Activated CD4-positive, alpha-beta T cell treated with anti-CD3 and anti-CD28 coated beads, Interleukin-2, Interleukin-6, amounts not matched to agents 100 ng/mL and 50 ng/mL, durations not matched to agents 16 hours and 8 hours (primary cell): ENCODE results near the gene FOXO3.
"Not testable (repeated sequence)": the region's sequence is repeated elsewhere in the genome, so short reads cannot be mapped to it uniquely, and the experiment has no call there.

Experiments
- DNase-seq: peaks from one replicate; pipeline ENCODE4 v3.0.0-alpha.2; 2020

Gene FOXO3

DNA sequence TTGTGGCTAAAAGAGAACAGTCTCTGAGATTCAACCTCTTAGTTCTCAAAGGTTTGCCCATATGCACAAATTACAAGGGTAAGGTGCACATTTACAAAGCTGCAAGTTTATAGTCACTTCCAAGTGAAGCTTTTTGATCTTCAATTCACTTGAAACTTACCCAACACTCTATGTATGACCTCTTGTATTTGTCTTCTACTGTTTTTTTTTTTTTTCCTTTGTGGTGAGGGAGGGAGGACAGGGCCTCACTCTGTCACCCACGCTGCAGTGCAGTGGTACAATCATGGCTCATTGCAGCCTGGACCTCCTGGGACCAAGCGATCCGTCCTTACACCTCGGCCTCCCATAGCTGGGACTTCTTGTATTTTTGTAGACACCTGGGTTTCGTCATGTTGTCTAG lies 4.5 kb upstream of the FOXO3 start:
- no peak for DNase-seq

DNA sequence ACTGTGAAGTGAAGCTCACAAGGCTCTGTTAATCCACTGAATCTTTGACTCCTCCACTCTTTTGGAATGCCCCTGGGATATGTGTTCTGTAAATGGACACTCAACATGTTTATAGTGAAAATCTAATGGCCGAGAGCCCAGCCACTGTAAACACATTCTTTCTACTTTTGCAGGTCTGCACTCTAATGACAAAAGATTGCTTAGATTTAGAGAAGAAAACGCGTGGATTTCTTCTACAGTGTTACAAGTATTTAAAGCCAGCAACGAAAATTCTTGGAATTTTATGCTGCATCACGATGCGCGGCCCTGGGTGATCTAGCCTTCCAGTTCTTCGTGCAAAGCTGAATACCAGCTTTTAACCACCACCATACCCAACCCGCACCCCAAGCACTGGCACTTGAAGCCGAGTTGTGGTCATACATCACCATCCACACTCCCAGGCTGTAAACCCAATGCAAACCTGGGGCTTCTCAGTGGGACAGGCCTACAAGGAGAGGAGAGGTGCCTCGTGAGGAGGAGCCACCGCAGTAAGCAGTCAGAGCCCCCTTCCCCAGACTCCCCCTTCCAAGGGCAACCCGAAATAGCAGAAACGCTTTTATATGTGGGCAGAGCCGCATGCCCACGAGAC lies 3.7 kb upstream of the FOXO3 start:
- no peak for DNase-seq

DNA sequence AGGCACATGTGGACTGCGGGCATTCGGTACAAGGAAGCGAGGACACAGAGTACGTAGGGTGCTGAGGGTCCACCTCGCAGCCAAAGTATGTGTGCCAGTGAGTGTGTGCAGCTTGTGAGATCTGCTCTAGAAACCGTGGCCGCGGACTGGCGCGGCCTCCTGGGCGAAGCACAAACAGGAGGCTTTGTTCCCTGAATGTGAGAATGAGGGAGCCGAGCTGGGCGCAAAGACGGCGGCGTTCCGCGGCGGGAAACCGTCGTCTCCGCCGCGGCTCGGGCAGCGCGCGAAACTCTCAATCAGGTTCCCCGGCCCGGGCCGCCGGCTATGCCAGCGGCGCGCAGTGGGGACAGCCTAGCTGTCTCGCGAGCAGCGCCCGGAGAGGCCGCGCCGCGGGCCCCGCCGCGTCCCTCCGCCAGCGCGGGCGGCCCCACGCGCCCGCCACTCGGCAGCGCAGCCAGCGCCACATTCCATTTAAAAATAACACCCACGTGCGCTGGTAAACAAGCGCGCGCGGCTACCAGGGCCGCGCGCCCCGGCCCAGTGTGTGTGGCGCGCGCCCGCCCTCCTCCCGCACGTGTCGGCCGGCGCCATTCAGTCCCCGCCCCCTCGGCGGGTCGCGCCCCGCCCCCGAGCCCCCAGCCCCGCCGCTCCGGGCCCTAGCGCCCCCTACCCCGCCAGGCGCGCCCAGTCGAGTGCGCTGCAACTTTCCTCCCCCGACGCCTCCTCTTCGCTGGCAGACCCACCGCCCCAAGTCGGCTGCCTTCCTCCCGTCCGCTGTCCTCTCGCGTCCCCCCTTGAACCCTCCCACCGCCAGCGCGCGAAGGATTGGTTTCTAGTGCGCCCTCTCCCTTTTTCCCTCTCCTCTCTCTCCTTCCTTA lies 3.0 kb upstream of the FOXO3 start:
- peak; percentile 65 for DNase-seq

DNA sequence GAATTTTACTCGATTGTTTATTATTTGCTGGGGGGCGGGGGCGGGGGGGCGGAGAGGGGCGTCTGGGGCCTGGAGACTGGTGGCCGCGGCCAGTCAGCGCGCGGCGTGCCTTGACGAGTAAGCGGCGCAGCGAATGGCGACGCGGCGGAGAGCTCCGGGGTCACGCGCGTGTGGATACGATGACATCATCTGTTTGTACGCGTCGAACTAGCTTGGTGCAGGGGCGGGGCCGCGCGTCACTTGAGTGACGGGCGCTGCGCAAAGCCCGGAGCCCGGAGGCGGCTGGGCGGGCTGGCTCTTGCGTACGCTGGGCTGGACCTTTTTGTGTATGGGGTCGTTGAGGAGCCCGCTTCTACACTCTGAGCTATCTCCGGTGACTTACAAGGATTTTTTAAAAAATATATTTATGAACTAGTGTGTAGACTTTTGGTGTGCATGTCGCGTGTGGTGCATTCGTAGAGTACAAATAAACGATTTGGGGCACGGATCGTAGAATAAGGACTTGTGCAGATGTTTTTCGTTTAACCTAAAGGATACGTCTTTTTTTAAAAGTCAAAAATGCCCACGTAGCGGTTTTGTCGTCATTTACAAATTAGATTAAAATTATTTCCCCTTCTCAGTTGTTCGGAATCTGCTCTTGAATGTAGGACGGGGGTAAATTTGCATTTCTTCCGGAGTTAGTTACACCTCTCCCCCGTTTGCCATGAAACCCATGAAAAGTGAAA lies 2.2 kb upstream of the FOXO3 start:
- peak; percentile 96 for DNase-seq

DNA sequence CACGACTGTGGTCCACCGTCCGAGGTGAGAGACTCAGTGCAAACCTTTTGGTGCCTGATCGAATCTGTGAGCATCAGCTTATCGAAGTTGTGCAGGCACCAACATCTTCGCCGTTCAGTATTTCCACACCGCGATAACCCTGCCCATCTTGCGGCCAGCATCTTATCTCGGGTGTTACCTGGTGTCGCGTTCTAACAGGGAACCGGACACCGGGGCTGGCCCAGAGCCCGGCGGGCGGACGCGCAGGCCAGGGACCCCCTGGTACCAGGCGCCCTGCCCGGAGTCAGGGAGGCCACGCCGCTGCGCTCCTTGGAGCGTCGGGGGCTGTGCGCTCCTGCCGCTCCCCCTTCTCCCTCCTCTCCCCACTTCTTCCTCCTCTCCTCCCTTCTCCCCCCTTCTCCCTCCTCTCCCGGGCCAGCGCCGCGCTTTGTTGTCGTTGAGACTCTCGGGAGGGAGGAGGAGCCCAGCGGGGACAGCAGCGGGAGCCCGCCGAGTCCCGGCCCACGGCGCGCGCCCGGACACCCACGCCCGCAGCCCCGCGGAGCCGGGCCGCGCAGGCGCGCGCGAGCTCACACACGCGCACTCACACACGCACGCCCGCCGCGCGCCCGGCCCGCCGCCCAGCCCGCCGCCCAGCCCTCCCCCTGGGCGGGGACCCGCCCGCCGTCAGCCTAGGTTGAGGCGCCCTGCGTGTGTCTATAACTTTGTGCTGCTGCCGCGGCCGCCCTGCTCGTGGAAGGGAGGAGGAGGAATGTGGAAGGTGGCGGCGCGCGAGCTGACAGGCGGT lies 1.4 kb upstream of the FOXO3 start:
- peak; percentile 86 for DNase-seq

DNA sequence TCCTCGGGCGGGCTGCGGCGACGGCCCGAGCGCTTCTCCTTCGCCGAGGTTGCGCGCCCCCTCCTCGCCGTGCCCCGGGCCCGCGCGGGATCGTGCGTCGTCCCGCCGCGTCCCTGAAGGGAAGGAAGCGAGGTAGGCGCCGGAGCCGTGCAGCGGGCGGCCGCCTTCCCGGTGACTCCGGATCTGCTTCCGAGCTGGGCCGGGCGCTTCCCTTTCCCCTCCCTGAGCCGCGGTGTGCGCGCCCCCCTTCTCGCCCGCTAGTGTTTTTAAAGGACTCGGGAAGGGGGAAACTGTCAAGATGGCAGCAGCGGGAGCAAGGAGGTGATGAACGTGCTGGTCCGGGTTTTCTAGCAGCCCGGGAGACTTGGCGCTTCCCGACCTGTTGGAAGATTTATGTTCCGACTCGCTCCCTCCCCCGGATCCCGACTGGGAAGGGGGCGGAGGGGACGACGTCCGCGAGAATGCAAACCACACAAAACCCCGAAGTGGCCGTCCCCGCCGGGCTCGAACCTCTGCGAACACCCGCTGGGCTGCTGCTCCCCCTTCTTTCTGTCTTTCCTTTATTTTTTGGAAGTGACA lies 744 bp upstream of the FOXO3 start:
- peak; percentile 7 for DNase-seq

DNA sequence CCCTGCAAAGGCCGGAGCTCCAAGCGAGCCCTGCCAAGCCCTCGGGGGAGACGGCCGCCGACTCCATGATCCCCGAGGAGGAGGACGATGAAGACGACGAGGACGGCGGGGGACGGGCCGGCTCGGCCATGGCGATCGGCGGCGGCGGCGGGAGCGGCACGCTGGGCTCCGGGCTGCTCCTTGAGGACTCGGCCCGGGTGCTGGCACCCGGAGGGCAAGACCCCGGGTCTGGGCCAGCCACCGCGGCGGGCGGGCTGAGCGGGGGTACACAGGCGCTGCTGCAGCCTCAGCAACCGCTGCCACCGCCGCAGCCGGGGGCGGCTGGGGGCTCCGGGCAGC lies 561 bp downstream of the FOXO3 start:
- not testable (repeated sequence) for DNase-seq

DNA sequence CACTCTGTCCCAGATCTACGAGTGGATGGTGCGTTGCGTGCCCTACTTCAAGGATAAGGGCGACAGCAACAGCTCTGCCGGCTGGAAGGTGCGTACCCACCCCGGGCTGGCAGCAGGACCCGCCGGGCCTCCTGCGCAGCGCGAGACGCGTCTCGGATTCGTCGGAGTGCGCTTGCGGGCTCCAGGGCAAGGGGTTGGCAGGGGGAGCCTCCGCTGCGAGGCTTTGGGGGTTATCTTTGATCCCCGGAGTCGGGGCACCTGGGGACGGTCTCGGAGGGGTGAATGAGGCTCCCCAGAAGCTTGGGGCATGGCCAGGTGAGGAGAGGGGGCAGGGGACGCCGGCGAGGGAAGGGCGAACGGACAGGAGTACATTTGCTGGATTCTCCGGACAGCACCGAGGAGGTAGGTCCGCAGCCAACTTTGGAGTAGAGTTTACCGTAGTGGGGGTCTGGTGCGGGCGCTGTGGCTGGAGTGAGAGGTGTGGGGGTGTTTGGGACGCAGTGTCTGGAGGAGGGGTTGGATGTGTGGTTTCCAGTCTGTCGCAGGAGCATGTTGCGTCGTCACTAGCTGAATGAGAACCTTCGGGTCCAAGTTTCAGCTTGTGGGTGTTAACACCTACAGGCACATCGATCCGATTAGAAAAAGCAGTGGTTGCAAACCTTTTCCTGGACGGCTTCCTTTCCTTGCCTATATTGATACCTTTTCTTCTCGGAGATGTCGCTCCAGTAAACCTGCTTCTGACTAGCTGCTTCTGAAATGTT lies 1.2 kb downstream of the FOXO3 start:
- DNase-seq, result no peak

DNA sequence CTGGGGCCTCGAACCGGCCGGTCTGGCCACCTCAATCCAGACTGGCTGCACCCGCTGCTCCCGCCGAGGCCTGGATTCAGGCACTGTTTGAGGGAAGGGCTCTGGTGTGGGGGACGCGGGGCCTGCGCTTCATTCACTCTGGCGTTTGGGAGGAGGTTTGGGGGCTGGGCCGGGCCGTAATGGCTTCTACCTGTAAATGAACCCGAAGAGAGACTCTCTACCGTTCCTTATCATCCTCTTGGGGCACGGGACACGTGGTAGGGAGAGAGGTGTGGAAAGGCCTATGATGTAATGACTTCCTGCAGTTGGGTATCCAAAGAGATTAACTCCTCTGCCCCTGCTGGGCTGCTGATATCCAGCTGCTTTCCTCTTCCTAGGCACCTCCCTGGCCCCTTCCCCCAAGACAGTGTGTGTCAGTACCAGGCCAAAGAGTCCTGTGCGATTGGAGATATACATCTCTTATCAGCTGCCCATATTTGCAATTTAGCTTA lies 1.8 kb downstream of the FOXO3 start:
- no peak for DNase-seq

DNA sequence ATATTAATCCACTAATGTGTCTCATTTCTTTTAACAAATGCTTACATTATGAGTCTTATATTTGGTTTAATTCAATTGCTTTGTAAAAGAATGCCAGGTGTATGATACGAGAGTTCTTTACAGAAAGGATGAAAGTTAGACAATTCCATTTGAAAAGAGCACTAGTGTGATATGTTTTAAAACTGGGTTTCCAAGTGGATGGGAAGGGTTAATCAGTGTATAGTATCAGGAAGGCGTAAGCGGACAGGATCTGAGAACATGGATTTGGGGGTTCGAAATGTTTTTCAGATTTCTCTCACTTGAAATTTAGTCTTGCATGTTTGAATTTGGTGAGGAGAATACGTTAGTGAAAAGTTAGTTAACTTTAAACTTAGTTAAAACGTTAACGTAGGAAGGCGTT lies 2.6 kb downstream of the FOXO3 start:
- DNase-seq, result no peak

DNA sequence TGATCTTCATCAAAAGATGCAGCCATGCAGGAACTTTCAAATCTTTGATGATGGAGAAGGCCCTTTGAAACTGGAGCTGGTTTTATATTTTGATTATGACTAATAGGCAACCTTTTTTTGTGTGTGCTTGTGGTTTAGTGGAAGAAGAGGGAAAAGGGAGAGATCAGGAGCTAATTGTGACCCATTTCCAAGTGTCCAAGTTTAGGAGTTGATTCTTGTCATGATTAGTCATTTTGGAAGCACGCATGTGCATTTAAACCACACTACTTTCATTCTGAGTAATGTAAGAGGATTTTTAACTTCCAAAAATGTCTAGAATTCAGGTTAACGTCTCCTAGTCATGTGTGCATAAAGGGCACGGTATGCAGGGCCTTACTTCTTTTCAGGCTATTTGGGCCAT lies 3.5 kb downstream of the FOXO3 start:
- DNase-seq, result peak; percentile 73

DNA sequence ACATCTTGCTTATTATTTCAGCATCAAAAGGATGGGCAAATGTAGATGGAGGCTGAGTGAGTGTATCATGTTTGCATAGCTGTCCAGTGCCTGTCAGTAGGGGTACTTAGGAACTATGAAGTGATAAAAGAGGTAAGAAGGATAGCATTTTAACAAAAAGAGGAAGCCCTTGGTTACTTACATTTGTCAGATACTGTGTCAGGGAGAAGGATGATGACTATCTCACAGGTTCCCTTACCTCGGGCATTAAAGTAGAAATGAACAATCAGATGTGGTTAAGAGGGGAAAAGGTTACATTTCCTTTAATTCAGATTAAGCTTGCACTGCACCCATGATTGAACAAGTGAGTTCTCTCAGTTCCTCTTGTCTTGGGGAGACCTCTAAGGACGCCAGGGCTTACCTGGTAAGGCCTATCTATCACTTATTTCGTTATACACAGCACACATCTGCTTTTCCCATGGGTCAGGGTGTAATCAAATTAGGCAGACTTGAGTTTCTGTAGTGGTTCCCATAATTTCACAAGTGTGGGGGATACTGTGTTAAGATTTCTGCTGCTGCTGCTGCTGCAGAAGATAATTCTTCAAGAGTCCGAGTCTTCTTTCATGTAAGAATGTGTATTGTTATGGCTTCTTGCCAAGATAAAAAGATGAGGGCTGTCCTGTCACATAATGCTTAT lies 4.5 kb downstream of the FOXO3 start:
- DNase-seq, result peak; percentile 40

DNA sequence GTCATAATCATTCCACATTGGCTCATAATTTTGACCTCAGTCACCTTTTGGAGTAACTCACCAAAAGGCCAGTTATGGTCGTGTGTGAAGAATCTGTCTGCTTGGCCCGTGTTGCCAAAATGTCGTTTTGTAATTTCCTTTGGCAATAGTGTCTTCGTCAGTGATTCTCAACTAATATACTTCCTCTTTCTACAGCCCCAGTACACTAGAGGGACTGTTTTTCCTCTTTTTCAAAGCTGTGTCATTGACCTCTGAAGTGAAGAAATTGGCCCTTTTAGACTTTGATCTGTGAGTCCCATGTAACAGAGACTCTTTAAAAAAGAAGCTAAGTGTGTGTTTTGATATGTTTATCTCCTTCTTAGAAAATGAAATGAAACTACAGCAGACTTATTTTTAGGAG lies 5.2 kb downstream of the FOXO3 start:
- no peak for DNase-seq

DNA sequence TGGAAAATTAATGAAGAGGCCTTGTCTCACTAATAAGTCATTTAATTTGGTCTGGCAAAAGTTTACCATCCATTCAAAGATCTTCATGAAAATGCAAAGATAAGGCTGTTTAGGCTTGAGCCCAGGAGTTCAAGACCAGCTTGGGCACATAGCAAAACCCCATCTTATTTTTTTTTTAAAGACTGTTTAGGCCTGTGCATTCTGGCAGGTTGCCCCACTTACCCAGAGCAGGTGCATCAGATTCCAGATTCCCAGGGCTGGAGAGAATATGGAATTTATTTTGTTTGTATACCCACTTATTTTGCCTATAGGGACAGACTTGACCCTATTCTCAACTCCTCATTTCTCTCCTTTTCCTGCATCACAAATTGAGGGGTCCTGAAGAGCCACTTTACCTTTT lies 5.7 kb downstream of the FOXO3 start:
- DNase-seq, result no peak

DNA sequence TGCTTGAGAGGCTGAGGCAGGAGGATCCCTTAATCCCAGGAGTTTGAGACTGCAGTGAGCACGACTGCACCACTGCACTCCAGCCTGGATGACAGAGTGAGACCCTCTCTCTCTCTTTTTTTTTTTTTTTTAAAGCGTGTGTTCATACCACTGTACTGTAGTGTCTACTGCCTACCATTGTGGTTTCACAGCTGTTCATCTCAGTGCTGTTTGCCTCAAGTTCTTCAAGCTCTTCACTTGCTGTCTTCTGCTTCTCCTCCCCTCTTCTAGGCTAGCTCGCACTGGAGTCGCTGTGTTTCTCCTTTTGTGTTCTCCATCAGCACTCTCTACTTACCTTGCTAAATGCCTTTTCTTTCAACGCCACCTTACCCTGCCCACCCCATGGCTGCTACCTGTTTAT lies 7.4 kb downstream of the FOXO3 start:
- no peak for DNase-seq

DNA sequence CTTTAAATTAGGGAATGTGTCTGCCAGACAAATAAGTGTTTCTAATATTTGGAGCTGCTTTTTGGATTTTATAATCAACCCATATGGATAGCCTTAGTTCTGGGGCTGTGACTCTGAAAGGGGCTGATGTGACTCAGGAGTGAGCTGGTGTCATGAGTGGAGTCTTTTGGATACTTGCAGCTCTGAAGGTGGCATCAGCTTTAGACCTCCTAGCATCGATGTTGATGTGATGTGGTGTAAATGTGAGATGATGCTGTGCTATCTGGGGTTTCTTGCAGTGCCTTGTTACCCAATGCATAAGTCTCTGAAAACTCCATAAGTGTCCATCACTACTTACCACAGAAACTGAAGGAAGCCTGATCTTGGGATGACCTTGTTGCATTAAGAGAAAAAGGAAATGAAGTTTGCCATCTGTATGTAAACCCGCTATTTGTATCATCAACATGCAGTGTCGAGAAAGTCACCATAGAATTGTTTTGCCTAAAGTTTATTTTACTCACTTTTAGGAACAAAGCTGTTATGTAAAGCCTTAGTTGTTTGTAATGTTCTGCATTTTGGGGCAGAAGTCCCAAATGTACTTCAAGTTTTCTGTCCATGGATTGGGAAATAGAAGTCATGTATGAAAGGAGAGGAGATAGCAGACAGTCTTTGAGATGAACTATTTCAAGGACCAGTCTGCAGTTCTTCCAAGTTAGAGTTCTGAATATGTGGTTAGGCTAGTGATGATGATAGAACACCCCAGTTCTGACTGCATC lies 8.0 kb downstream of the FOXO3 start:
- DNase-seq, result no peak

DNA sequence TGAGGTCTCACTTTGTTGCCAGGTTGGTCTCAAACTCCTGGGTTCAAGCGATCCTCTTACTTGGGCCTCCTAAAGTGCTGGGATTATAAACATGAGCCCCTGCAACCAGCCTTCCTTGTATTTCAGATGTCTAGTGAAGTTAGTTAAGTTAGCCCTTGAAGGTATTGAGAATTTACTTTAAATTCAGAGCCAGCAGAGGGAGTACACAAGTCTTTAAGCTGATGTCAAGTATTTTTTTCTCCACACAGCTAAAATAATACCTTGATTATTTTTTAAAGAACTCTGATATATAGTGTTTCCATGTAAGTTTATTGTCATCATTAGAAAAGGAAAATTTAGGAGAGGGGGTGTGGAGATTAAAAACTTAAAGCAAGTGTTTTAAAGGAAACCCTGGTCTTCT lies 9.8 kb downstream of the FOXO3 start:
- DNase-seq, result no peak

DNA sequence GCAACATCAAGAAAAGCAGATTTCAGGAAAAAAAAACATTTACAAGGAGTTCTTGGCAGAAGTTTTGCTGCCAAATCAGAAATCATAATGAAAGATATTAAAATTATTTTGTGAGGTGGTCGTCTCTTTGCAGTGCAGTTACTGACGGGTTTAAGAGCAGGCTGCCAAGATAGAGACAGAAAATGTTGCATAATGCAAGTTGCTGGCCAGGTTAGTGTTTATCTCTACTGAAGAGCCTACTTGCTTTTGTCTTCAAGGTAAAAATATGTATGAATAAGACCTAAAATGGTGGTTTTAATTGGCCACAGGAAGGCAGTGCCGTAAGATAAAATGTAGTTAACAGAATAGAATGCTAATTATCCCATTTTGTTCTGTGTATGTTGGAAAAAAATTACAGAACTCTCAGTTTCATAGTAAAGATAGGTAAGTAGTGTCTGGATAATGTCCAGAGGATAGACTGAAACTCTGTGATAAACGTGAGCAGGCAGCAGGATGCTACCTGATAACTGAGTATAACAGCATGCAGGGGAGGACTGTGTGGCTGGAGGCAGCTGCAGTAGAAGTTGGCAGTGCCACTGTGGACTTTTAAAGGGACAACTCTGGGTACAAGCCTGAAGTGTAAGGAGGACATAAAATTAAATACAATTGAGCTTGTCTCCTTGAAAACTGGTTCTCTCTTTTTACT lies 13.9 kb downstream of the FOXO3 start:
- DNase-seq, result no peak

DNA sequence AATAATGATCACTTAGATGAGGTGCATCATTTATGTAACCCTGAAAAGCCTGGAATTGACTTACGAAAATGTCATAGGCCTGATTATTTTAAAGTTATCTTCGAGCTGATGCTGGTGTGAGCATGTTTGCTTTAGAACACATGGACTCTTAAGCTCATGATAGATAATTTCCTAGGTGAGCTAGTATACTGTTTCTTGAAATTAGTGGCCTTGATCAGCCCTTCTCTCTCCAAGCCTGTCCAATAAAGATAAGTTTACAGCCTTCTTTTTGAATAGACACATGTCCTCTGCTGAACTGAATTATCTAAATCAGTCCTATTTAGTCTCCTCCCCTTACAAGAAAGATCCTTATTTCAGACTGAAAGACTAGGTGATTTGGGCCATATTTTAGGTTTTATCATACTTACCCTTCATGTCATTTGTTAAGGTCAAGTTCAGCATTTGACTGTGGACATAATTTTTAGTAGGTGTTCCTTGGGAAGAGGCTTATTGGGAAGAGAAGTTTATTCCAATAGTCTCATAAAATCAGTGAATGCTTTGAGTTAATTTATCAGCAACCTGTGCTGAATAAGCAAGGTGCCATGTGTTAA lies 15.3 kb downstream of the FOXO3 start:
- DNase-seq, result no peak

DNA sequence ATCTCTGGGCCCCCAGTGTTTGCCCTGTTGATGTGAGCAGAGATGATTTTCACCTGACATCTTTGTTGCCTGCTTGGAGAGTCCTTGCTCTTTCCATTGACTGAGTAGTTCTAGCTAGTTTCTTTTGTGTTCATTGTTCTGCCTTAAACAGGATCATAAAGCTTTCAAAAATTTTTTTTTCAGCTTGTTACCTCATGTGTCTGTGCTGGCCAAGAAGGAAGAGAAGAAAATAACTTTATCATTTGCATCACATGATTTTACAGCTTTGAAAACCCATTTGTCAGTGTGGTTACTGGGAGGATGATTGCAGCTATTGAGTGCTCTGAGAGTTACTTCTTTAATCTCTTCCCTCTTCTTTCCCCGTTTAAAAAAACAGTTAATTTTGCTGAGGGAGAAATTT lies 16.0 kb downstream of the FOXO3 start:
- DNase-seq, result no peak
